Tibial nerve (tissue), 3 donors: ENCODE results near the gene FOLR1.

Experiments
- EP300 ChIP-seq, 2 donors: sonication (generic); formaldehyde crosslinking; IDR thresholded peaks; one replicate each; pipeline ENCODE4 v1.6.1; 2017; ENCODE audit warnings: antibody characterized with exemption in 2 of 2, mild to moderate bottlenecking in 1 of 2
- POLR2A ChIP-seq, 2 donors: fragments of 450-650 bp; IDR thresholded peaks; one replicate each; pipeline ENCODE4 v1.6.1; 2017; ENCODE audit warnings: antibody characterized with exemption in 2 of 2, mild to moderate bottlenecking in 2 of 2, moderate library complexity in 2 of 2

GRCh38 chr11:72144807-72145565 lies 47.0 kb upstream of the FOLR1 start:
- TF ChIP-seq EP300 (IDR thresholded peaks at IDR 0.05) = no peak
- no peak for TF ChIP-seq POLR2A (IDR thresholded peaks at IDR 0.05)
